GM18951 (cell line): ENCODE results near the gene CDC6.

Experiments used
- POLR2A ChIP-seq: IDR thresholded peaks from 4 replicates; pipeline ENCODE4 v1.6.1; 2011; ENCODE audit warnings: mild to moderate bottlenecking; ENCODE audit not compliant: insufficient read length, insufficient read depth; ENCODE audit errors: extremely low read depth
- in situ Hi-C: fragments of 300-500 bp; cut with MboI; formaldehyde crosslinking; loops from one replicate; pipeline ENCODE4 v1.12.0; 2022; ENCODE audit warnings: low sequenced_read_pairs, mixed read lengths, inconsistent platforms; ENCODE audit not compliant: unreplicated experiment

Gene CDC6

GRCh38 chr17:40327244-40327729 is 39.6 kb downstream of the CDC6 start:
- no peak for TF ChIP-seq POLR2A
- in situ Hi-C loops, result no loop called here

GRCh38 chr17:40327735-40328385 is 40.2 kb downstream of the CDC6 start:
- in situ Hi-C loops, result no loop called here
- TF ChIP-seq POLR2A, result no peak

- TF ChIP-seq POLR2A, result no peak
- in situ Hi-C loops, result no loop called here
These were observed 40.7 kb downstream of the CDC6 start for GRCh38 chr17:40328386-40328766.

GRCh38 chr17:40329839-40330794 is 42.4 kb downstream of the CDC6 start:
- TF ChIP-seq POLR2A, result no peak
- in situ Hi-C loops, result no loop called here

- in situ Hi-C loops, result no loop called here
- no peak for TF ChIP-seq POLR2A
These were observed 43.3 kb downstream of the CDC6 start for GRCh38 chr17:40330850-40331470.

DNA sequence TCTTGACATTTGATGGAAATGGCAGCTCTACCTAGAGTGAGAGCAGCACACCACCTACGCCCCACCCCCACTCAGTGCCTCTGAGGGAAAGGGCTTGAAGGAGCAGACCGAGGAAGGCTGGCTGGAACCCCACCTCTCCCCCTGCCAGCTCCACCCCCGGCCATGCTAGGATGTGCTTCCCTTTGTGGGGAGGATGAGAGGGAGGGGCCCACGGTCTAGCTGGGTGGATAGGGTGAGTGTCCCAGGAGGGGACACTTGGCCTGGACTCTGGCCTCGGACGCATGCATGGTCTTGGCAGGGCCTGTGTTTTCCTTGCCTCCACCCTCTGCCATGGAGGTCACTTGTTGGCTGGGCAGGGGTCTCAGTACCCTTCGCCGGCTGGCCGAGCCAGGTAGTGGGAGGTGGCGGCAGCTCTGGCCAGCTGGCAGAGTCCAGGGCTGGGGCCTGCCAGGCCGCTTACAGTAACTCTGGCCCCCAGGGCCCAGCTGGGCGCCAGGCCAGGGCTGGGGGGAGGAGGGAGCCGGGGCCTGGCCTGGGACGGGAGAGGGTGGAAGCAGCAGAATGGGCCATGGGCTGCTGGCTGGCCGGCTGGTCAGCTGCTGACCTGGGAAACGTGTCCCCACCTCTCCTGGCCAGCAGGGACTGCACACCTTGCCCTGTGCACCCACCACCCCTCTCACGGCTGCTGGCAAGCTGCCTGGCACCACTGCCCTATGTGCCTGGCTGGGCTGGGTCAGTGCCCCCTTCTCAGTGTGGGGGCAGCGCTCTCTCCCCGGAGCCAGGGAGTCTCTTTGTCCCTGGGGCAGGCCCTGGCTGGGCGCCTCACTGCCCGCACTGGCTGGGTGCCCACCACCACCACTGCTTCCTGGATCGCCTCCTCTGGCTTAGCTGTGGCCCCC is 44.3 kb downstream of the CDC6 start:
- TF ChIP-seq POLR2A, result no peak
- in situ Hi-C loops, result no loop called here

DNA sequence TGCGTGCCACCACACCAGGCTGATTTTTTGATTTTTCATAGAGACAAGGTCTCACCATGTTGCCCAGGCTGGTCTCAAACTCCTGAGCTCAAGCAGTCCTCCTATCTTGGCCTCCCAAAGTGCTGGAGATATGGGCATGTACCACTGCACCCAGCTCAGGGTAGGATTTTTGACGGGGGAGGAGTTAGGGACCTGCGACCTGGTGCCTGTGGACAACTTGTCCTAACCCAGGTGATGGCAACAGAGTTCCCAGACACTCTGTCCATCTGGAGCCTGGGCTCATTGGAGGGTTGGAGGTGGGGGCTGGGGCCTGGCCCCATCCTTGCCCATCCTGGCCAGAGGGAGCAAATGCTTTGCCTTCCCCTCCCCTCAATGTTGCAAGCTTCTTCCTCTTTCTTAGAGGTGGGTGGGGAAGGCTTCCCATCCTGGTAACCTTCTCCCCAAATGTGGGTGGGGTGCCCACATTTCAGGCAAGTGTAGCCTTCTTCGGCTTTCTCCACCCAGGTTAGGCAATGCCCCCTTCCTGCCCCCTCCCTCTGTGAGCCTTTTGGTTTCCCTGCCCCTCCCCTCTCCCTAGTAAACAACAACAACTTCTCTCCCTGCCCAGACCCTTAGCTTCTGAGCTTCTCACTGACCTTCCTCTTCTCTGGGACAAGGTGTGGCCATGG is 46.2 kb downstream of the CDC6 start:
- in situ Hi-C loops, result no loop called here
- TF ChIP-seq POLR2A, result no peak

DNA sequence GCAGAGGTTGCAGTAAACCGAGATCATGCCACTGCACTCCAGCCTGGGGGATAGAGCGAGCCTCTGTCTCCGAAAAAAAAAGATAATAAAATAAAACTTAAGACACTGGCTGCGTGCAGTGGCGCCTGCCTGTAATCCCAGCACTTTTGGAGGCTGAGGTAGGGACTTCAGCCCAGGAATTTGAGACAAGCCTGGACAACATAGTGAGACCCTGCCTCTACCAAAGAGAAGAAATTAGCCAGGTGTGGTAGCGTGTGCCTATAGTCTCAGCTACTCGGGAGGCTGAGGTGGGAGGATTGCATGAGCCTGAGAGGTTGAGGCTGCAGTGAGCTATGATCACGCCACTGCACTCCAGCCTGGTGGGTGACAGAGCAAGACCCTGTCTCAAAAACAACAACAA is 47.9 kb downstream of the CDC6 start:
- no peak for TF ChIP-seq POLR2A
- in situ Hi-C loops, result no loop called here

- TF ChIP-seq POLR2A, result no peak
- in situ Hi-C loops, result no loop called here
These were observed 49.7 kb downstream of the CDC6 start for GRCh38 chr17:40337351-40337750.

GRCh38 chr17:40338058-40338457 is 50.4 kb downstream of the CDC6 start:
- no peak for TF ChIP-seq POLR2A
- in situ Hi-C loops, result no loop called here

GRCh38 chr17:40338941-40339649 is 51.4 kb downstream of the CDC6 start:
- no peak for TF ChIP-seq POLR2A
- in situ Hi-C loops, result no loop called here
